ENCODE measurements around the gene ATP2A2. TPM values are rescaled to one million over a fixed set of nuclear protein-coding genes. Genes with fewer than 3 reads are reported as not detected.
"Not testable (repeated sequence)": the region's sequence is repeated elsewhere in the genome, so short reads cannot be mapped to it uniquely, and the experiment has no call there.

The ATP2A2 gene
- total RNA-seq, 1 donor from 2014 or later: 185 TPM

DNA sequence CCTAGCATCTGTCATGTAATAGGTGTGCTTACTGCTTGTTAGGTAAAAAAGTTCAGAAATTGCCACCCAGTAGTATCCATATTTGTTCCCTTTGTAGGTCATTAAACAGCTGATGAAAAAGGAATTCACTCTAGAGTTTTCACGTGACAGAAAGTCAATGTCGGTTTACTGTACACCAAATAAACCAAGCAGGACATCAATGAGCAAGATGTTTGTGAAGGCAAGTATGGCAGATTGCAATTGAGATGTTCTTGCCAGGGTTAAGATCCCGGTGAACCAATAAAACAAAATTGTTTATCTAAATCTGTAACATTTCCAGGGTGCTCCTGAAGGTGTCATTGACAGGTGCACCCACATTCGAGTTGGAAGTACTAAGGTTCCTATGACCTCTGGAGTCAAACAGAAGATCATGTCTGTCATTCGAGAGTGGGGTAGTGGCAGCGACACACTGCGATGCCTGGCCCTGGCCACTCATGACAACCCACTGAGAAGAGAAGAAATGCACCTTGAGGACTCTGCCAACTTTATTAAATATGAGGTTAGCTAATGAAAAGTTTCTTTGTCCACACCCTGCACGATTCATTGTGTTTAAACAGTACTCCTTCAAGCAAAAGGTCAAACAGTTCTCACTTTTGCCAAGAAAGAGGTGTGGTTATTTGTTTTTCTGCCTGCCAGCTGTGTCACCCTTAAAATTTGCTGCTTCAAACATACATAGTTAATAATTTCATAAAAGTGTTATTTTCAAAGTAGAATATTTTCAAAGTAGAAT, 58.3 kb downstream of the ATP2A2 start:
- H3K9me3 ChIP-seq: no peaks in the 10 kb centered on the region
- H3K27me3 ChIP-seq: no peaks in the 10 kb centered on the region
- DNase-seq (ENCODE audit: low spot score in 2 of 2): peak in 1 of 2 donors; percentile 25
- no peak for TF ChIP-seq CTCF (IDR thresholded peaks at IDR 0.05)
- peaks cover 93 to 100% of the 10 kb centered on the region in 2 donors for H3K36me3 ChIP-seq
- no peaks in the 10 kb centered on the region for H3K4me1 ChIP-seq
- H3K4me3 ChIP-seq: no peak overlapping the region
- intact Hi-C loops (cut with DNase I): no loop called here
- H3K27ac ChIP-seq: no peak overlapping the region

- H3K4me1 ChIP-seq; H3K27me3 ChIP-seq; intact Hi-C loops (cut with DNase I); H3K4me3 ChIP-seq; H3K9me3 ChIP-seq; H3K27ac ChIP-seq: not testable (repeated sequence)
- peaks cover 93 to 100% of the 10 kb centered on the region in 2 donors for H3K36me3 ChIP-seq
- peak in 1 of 2 donors; percentile 31 for DNase-seq (ENCODE audit: low spot score in 2 of 2)
Observed at GRCh38 chr12:110340261-110340660, 59.2 kb downstream of the ATP2A2 start.

GRCh38 chr12:110340706-110341105, 59.7 kb downstream of the ATP2A2 start:
- no peak overlapping the region for H3K4me3 ChIP-seq
- no peaks in the 10 kb centered on the region for H3K9me3 ChIP-seq
- DNase-seq (ENCODE audit: low spot score in 2 of 2): peak in 1 of 2 donors; percentile 56
- intact Hi-C loops (cut with DNase I): no loop called here
- TF ChIP-seq CTCF (IDR thresholded peaks at IDR 0.05): no peak
- no peak overlapping the region for H3K27ac ChIP-seq
- H3K36me3 ChIP-seq: peaks cover 93 to 100% of the 10 kb centered on the region in 2 donors
- H3K4me1 ChIP-seq: no peaks in the 10 kb centered on the region
- H3K27me3 ChIP-seq: no peaks in the 10 kb centered on the region

DNA sequence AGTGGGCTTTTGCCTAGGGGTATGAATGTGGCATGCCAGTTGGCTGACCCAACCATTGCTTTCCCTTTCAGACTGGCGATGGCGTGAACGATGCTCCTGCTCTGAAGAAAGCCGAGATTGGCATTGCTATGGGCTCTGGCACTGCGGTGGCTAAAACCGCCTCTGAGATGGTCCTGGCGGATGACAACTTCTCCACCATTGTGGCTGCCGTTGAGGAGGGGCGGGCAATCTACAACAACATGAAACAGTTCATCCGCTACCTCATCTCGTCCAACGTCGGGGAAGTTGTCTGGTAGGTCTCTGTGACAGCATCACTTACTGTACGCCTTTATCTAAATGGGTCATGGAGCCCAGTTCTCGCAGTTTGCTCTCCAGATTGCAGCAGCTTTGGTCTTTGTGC, 61.1 kb downstream of the ATP2A2 start:
- TF ChIP-seq CTCF (IDR thresholded peaks at IDR 0.05): no peak
- H3K27ac ChIP-seq: no peak overlapping the region
- DNase-seq (ENCODE audit: low spot score in 2 of 2): peak in 1 of 2 donors; percentile 58
- peaks cover 92 to 100% of the 10 kb centered on the region in 2 donors for H3K36me3 ChIP-seq
- H3K4me3 ChIP-seq: no peak overlapping the region
- no peaks in the 10 kb centered on the region for H3K4me1 ChIP-seq
- no peaks in the 10 kb centered on the region for H3K27me3 ChIP-seq
- H3K9me3 ChIP-seq: no peaks in the 10 kb centered on the region
- intact Hi-C loops (cut with DNase I): no loop called here

DNA sequence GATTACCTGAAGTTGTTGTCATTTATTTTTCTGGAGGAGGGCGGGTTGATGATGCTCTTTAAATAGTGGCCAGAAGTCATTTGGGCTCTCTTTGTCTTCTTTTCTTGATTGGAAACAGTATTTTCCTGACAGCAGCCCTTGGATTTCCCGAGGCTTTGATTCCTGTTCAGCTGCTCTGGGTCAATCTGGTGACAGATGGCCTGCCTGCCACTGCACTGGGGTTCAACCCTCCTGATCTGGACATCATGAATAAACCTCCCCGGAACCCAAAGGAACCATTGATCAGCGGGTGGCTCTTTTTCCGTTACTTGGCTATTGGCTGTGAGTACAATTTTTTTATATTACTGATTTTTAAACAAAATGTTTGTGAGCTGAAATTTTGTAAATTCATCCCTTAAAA, 62.1 kb downstream of the ATP2A2 start:
- DNase-seq (ENCODE audit: low spot score in 2 of 2): peak in 1 of 2 donors; percentile 41
- Histone ChIP-seq H3K4me1 (no peaks in the 10 kb centered on the region), H3K4me3 (no peak overlapping the region), H3K27ac (no peak overlapping the region), H3K9me3 (no peaks in the 10 kb centered on the region), H3K36me3 (peaks cover 93 to 100% of the 10 kb centered on the region in 2 donors), H3K27me3 (no peaks in the 10 kb centered on the region)
- intact Hi-C loops (cut with DNase I): no loop called here
- no peak for TF ChIP-seq CTCF (IDR thresholded peaks at IDR 0.05)

- H3K27ac ChIP-seq: no peak overlapping the region
- intact Hi-C loops (cut with DNase I): no loop called here
- TF ChIP-seq CTCF (IDR thresholded peaks at IDR 0.05): no peak
- H3K4me1 ChIP-seq: no peaks in the 10 kb centered on the region
- H3K9me3 ChIP-seq: no peaks in the 10 kb centered on the region
- H3K36me3 ChIP-seq: peaks cover 93 to 100% of the 10 kb centered on the region in 2 donors
- peak in 1 of 2 donors; percentile 59 for DNase-seq (ENCODE audit: low spot score in 2 of 2)
- H3K27me3 ChIP-seq: no peaks in the 10 kb centered on the region
- no peak overlapping the region for H3K4me3 ChIP-seq
Observed at GRCh38 chr12:110343736-110344555, 62.9 kb downstream of the ATP2A2 start.

All from ascending aorta (tissue), 2 donors.